T follicular helper cell (primary cell): Measurements from ENCODE around the gene MPO.

Experiments used
- DNase-seq: peaks from one replicate; pipeline ENCODE4 v3.0.0-alpha.2; 2020; ENCODE audit warnings: low read depth

The MPO gene

DNA sequence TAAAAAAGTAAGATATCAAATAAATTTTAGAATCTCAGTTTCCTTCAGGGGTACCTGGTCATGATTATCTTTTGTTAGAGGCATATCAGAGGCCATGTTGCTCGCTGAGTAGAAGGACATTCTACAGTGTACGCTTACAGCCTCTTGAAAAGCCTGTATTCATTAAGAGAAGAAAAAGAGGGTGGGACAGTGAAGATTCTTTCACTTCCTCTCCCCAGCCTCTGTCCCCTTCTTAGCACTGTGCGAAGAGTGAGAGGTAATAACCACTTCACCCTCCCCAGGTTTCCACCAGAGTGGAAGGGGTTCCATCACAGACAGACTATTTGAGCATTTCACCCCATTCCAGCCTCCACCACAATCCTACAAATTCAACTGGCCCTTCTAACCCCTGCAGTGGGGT, 47.2 kb downstream of the MPO start:
- no peak for DNase-seq

DNA sequence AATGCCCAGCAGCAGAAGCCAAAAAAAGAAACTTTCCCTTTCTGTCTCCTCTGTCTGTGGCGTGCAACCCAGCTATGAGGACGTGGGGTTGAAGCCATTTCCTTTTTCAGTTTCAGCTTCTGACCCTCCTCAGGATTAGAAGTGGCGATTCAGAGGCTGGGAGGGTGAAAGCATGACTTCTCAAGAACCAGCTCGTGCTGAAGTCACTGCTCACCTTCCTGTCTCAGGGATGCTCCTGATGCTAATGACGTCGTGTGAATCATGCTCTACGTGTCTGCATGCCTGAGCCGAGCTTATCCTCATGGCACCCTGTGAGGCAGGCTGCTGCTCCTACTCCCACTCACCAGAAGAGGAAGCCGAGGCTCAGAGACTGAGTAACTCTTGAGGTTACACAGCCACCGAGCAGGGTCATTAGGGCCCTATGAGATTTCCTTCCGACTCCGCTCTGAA, 48.0 kb downstream of the MPO start:
- no peak for DNase-seq

DNA sequence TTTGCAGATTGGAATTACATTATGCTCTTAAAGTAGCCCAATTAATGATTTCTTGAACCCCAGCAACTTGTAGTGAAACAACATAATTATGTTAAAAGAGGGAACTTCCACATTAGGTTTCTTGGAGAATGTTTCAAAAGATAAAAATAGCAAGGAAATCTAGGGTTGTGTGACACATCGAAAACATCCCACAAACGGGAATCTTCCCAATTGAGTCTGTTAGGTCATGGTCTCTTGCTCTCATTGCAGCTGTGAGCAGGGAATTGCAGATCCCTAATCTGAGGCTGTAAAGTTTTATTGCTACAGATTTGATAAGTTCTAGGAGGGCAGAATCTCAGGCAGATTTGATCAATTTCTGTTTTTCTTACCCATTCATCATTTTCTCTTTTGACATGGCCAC, 49.1 kb downstream of the MPO start:
- no peak for DNase-seq

DNA sequence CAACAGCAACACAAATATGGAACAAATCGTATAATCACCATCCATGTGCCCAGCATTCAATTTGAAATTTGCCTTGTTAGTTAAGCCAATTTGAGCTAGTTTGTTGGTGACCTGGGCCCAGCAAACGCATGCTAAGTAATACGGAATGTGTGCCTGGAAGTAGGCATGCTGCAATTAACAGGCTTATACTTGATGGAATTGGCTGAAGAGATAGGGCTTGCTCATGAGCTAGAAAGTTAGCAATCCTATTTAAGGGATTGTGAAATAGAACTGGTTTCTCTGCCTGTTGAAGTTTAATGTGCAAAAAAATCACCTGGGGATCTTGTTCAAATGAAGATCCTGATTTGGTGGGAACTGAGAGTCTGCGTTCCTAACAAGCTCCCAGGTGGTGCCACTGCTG, 50.9 kb downstream of the MPO start:
- DNase-seq: no peak

DNA sequence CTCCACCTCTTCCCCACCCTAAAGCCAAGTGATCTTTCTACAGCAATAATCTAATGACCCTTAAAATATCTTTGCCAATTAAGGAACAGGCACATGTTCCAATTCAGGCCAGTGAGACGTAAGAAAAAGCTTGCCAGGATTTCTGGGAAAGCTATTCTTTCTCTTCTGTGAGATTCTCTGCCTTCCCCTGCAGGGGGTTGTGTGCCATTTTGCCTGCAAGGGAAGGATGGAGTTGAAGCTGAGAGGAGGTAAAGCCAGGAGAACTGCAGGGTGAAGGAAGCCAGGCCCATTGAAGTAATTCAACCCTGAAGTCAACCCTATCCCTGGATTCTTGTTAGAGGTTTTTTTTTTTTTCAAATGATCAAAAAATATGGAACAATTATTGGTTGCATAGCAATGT, 51.4 kb downstream of the MPO start:
- DNase-seq: no peak

DNA sequence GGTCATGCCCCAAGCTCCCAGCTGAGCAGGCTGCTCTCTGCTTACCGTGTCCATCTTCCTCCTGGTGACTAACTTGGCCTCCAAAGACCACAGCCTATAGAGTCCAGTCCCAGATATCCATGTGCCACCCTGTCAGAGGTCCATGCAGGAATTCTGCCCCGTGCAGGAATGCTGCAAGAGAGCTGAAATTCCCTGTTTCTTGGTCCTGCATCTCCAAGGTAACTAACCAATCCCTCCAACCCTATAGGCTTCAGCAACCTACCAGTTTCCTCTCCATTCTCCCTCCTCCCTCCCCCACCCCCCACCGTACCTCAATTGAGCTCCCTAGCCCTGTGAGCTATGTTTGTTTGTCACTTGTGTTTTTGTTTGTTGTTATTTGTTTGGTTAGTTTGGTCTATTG, 52.1 kb downstream of the MPO start:
- DNase-seq: no peak

DNA sequence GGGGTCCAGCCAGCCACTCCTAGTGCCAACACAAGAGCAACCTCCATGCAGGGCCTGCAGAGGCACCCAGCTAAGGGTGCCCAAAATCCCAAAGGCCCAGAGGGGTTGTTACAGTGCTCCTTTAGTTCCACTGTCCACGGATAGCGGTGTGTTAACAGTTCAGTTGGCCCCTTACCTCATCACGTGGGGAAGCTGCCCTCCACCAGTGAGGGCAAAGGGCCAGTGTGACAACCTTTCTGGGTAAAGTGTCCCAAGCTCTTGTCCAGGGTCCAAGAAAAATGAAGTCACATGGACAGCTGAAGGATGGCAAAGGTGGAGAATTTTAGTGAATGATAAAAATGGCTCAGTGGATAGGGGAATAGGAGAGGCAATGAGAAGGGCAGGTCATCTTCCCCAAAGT, 53.0 kb downstream of the MPO start:
- no peak for DNase-seq

DNA sequence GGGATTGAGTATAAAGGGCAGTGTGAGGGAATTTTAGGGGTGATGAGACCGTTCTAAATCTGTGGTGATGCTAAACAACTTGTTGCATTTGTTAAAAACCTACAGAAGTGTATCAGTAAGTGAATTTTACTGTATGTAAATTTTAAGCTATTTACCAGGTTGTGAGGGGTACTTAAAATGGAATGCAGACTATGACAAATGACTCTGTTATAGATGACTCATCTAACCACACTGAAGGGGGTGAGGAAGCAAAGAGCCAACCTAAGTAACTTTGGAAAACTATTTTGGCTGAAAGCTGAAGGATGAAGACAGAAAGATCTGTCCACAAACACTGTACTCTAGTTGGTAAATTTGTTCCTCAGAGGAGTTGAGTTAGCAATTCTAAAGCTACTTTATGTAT, 56.4 kb downstream of the MPO start:
- DNase-seq: no peak
